Neutrophil (primary cell): ENCODE data around the gene ABCB11.
"Not testable (repeated sequence)": the region's sequence is repeated elsewhere in the genome, so short reads cannot be mapped to it uniquely, and the experiment has no call there.

Experiments
- H3K27ac ChIP-seq: fragments of 200-600 bp; sonication (generic); 2 replicates; pipeline ENCODE4 v1.5.1; 2016; ENCODE audit warnings: mild to moderate bottlenecking, moderate library complexity
- H3K27me3 ChIP-seq: fragments of 200-600 bp; sonication (generic); 2 replicates; pipeline ENCODE4 v1.6.0; 2016; ENCODE audit warnings: mild to moderate bottlenecking
- H3K36me3 ChIP-seq: fragments of 200-600 bp; sonication (generic); 2 replicates; pipeline ENCODE4 v1.5.1; 2017
- H3K4me1 ChIP-seq, 2 experiments: fragments of 200-600 bp in 1 of 2; sonication (generic) in 1 of 2; 1 replicate in 1 of 2; 2 replicates in 1 of 2; pipeline versions ENCODE4 v1.5.1 to v1.6.1; 2013 to 2016; ENCODE audit warnings: low read depth in 1 of 2, low read length in 1 of 2, mild to moderate bottlenecking in 1 of 2, moderate library complexity in 1 of 2; ENCODE audit not compliant: control insufficient read depth in 1 of 2, insufficient read depth in 1 of 2
- H3K4me3 ChIP-seq, 2 experiments: fragments of 200-600 bp in 1 of 2; sonication (generic) in 1 of 2; 1 replicate in 1 of 2; 2 replicates in 1 of 2; pipeline ENCODE4 v1.5.1; 2013 to 2016; ENCODE audit warnings: low read depth in 1 of 2, low read length in 1 of 2, mild to moderate bottlenecking in 1 of 2, moderate library complexity in 1 of 2
- H3K9me3 ChIP-seq: fragments of 200-600 bp; sonication (generic); 2 replicates; pipeline ENCODE4 v1.5.1; 2016
- TF ChIP-seq, protein P1 (sequence below): fragments of 200-600 bp; sonication (generic); IDR thresholded peaks from 2 replicates; pipeline ENCODE4 v1.5.1; 2016; ENCODE audit warnings: antibody characterized with exemption

ABCB11 gene

GRCh38 chr2:168939918-168940317, 91.2 kb downstream of the ABCB11 start:
- H3K9me3 ChIP-seq: no peaks in the 10 kb centered on the region
- H3K27ac ChIP-seq: no peak overlapping the region
- TF ChIP-seq, protein P1, sequence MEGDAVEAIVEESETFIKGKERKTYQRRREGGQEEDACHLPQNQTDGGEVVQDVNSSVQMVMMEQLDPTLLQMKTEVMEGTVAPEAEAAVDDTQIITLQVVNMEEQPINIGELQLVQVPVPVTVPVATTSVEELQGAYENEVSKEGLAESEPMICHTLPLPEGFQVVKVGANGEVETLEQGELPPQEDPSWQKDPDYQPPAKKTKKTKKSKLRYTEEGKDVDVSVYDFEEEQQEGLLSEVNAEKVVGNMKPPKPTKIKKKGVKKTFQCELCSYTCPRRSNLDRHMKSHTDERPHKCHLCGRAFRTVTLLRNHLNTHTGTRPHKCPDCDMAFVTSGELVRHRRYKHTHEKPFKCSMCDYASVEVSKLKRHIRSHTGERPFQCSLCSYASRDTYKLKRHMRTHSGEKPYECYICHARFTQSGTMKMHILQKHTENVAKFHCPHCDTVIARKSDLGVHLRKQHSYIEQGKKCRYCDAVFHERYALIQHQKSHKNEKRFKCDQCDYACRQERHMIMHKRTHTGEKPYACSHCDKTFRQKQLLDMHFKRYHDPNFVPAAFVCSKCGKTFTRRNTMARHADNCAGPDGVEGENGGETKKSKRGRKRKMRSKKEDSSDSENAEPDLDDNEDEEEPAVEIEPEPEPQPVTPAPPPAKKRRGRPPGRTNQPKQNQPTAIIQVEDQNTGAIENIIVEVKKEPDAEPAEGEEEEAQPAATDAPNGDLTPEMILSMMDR: no peak
- no peaks in the 10 kb centered on the region for H3K4me1 ChIP-seq
- no peak overlapping the region for H3K4me3 ChIP-seq
- no peaks in the 10 kb centered on the region for H3K36me3 ChIP-seq
- H3K27me3 ChIP-seq: peaks cover 8% of the 10 kb centered on the region

- Histone ChIP-seq H3K36me3 (no peaks in the 10 kb centered on the region), H3K27me3 (peaks cover 8% of the 10 kb centered on the region), H3K4me3 (no peak overlapping the region), H3K4me1 (no peaks in the 10 kb centered on the region), H3K27ac (no peak overlapping the region), H3K9me3 (no peaks in the 10 kb centered on the region)
- TF ChIP-seq, protein P1: no peak
Measured at GRCh38 chr2:168939061-168939460, 92.1 kb downstream of the ABCB11 start.

GRCh38 chr2:168935810-168936581, 95.1 kb downstream of the ABCB11 start:
- Histone ChIP-seq H3K4me3 (no peak overlapping the region), H3K36me3 (no peaks in the 10 kb centered on the region), H3K9me3 (no peaks in the 10 kb centered on the region), H3K27ac (no peak overlapping the region), H3K4me1 (no peaks in the 10 kb centered on the region), H3K27me3 (peaks cover 13% of the 10 kb centered on the region)
- TF ChIP-seq, protein P1: no peak

- H3K36me3 ChIP-seq: no peaks in the 10 kb centered on the region
- TF ChIP-seq, protein P1: no peak
- H3K9me3 ChIP-seq: no peaks in the 10 kb centered on the region
- H3K4me3 ChIP-seq: no peak overlapping the region
- H3K27me3 ChIP-seq: peaks cover 15% of the 10 kb centered on the region
- no peaks in the 10 kb centered on the region for H3K4me1 ChIP-seq
- no peak overlapping the region for H3K27ac ChIP-seq
Measured at GRCh38 chr2:168934826-168935225, 96.3 kb downstream of the ABCB11 start.

GRCh38 chr2:168932174-168932573, 99.0 kb downstream of the ABCB11 start:
- H3K9me3 ChIP-seq, H3K4me3 ChIP-seq, H3K4me1 ChIP-seq, H3K36me3 ChIP-seq, H3K27ac ChIP-seq: not testable (repeated sequence)
- peaks cover 15% of the 10 kb centered on the region for H3K27me3 ChIP-seq

- no peaks in the 10 kb centered on the region for H3K9me3 ChIP-seq
- no peaks in the 10 kb centered on the region for H3K36me3 ChIP-seq
- H3K4me3 ChIP-seq: no peak overlapping the region
- no peaks in the 10 kb centered on the region for H3K4me1 ChIP-seq
- peaks cover 7% of the 10 kb centered on the region for H3K27me3 ChIP-seq
- TF ChIP-seq, protein P1: no peak
- no peak overlapping the region for H3K27ac ChIP-seq
Measured at GRCh38 chr2:168930242-168930641, 100.9 kb downstream of the ABCB11 start.
